ENCODE results near the gene NMNAT3.
A peak's percentile ranks its signal among the peaks of the same experiment; 100 is the strongest.
"Not testable (repeated sequence)": the region's sequence is repeated elsewhere in the genome, so short reads cannot be mapped to it uniquely, and the experiment has no call there.

Gene NMNAT3

GRCh38 chr3:139633511-139633910 lies 44.3 kb downstream of the NMNAT3 start:
- no peak for DNase-seq

GRCh38 chr3:139630542-139630941 lies 47.2 kb downstream of the NMNAT3 start:
- DNase-seq, result no peak

DNA sequence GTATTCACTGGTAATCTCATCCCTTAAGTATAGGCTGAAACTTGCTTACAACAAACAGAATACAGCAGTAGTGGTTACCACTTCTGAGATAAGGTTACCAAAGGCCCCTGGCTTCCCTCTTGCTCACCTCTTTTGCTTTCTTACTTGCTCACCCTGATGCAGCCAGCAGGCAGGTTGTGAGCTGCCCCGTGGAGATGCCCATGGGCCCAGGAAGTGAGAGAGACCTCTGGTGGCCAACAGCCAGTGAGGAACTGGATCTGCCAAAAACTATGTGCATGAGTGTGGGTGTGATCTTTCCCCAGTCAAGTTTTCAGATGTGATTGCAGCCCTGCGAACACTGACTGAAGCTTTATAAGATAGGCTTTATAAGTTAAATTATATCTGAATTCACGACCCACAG lies 48.7 kb downstream of the NMNAT3 start:
- DNase-seq, result peak in 1 of 2 donors; percentile 14

DNA sequence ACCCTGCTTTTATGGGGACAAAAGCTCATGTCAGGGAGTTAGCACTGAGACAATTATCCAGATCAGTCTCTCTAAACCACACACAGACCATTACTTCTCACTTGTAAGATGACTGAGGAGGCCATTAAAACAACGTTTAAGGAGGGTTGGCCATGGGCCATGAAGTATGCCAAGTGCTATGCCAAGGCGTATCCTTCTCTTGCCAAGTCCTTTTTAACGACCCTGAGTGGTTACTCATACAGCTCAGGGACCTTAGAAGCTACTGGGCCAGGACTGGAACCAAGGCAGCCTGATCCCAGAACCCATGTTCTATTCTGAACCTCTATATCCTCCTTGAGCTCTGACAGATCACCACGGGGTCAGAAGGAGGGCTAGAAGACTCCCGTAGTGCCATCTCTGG lies 50.0 kb downstream of the NMNAT3 start:
- no peak for DNase-seq

DNA sequence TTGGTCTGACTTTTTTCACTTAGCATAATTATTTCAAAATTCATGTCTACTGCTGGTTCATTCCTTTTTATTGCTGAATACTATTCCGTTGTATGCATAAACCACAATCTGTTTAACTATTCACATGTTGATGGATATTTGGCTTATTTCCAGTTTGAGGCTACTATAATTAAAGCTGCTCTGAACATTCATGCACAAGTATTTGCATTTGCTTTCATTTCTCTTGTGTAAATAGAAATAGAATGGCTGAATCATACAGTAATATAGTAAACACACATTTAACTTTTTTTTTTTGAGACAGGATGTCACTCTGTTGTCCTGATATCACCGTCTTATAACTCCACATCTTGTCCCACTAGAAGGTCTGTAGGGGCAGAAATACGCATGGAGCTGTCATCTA lies 57.3 kb downstream of the NMNAT3 start:
- no peak for DNase-seq

DNA sequence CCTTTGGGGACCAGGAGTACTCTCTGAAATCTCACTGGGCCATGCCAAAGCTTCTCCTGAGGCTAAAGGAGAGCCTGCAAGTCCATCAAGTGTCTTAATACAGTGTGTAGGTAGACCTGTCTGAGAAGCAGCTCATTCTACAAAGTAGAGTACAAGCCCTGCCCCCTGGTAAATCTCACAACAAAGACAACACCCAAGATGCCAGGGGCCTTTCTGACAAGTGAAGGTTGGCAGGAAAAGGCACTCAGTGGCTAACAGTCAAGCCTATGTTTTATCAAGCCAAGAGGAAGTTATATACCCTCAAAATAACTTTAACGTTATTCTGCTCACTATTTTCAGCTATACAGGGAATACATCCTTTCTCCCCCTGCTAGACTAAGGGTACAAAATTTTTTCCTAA lies 58.3 kb downstream of the NMNAT3 start:
- DNase-seq, result no peak

DNA sequence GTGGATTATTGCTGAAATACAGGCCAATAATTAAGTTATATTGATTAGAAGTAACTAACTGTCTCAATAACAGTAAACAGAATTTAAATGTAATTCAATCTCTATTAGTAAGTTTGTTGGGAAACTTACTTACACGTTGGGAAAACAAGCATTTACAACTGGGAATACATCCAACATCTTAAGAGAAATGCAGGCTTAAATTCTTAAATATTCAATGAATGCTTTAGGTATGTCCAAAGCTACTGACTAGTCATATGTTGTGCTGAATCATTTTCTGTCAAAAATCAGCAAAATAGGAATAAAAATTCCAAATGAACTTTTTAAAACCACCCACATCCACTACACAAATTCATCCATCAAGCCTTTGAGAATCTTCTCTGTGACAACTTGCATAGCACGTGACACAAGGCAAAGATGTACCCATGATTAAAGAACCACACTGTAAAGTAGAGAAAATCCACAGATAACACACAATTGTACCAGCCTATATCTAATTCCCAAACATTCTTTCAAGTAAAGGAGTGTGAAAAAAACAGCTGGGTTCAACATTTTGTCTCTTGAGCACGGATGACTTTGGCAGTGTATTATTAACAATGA lies 60.0 kb downstream of the NMNAT3 start:
- DNase-seq, result no peak

DNA sequence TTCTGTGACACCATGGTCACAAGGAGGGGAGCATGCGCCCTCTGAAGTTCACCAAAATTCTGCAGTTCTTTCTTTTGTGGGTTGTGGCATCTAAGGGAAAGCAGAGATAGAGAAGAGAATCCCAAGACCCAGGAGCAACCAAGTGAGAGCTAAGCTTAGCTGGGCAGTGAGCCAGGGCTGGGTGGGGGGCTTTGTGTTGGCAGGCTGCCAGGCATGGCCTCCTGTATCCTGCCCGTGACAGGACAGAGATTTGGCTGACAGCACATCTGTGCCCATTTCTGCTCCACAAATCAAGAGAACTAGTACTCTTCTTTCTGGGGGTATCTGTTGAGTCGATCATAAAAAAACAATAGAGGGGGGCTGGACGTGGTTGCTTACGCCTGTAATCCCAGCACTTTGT lies 66.2 kb downstream of the NMNAT3 start:
- no peak for DNase-seq

DNA sequence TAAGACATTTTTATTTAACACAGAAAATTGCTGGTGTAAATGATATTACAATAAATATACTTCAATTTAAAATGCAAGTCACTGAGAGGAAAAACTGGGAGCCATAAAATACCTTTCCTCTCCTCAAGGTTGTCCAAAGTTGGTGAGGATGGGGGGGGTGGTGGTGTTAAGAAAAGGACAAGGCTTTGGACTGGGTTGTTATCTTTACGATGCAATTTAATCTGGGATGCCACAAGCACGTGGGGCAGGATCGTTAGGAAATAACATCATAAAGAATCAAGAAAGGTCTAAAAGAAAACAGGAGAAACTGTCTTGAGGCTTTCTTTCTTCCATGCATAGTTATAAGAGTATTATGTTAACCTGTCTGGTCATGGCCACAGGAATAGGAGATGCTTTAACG lies 66.9 kb downstream of the NMNAT3 start:
- DNase-seq, result no peak

DNA sequence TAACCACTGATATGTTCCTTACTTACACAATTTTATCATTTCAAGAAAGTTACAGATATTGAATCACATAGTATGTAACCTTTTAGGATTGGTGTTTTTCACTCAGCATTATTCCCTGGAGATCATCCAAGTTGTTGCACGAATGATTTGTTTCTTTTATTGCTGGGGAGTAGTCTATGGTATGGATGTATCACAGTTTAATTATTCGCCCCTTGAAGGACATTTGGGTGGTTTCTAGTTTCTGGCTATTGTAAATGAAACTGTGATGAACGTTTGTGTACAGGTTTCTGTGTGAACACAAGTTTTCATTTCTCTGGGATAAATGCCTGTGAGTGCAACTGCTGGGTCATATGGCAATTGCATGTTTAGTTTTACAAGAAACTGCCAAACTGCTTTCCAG lies 68.8 kb downstream of the NMNAT3 start:
- DNase-seq, result no peak

- DNase-seq, result no peak
Observed at GRCh38 chr3:139608108-139608380, 69.7 kb downstream of the NMNAT3 start.

DNA sequence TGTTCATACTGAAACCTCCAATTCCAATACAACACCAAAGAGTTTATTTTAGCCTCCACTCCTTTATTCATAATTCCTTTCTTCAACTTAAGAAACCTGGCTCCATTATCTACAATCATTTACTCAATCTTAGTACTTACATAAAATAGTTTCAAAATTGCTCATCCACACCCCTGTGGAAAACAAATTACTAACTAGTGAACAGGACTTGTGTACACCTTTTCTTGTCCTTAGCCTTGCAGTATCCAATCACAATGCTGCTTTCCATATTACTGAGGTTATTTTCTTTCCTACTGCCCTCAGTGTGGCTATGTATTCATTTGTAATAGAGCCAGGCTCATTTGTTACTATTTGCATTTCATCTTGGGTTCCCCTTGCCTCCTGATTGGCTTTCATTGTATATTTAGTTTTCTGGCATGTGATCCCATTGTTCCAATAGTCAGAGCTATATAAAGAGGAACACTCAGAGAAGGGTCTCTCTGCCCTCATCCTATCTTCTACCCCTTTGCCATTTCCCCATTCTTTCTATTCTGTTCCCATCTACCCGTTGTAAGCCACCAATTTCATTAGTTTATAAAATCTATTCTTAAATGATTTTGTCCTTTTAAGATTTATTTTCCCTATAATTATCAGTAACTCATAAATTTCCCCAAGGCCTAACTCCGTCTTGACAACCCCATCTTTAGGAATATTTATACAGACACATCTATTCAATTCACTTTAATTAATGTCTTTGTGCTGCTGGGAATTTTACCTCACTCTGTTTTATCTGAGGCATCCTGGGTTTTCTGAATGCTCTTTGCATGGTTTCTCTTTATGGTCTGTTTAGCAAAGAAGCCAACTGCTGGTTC lies 70.3 kb downstream of the NMNAT3 start:
- no peak for DNase-seq

- DNase-seq, result no peak
Observed at GRCh38 chr3:139602003-139602402, 75.8 kb downstream of the NMNAT3 start.

- no peak for DNase-seq
Observed at GRCh38 chr3:139601191-139601961, 76.4 kb downstream of the NMNAT3 start.

DNA sequence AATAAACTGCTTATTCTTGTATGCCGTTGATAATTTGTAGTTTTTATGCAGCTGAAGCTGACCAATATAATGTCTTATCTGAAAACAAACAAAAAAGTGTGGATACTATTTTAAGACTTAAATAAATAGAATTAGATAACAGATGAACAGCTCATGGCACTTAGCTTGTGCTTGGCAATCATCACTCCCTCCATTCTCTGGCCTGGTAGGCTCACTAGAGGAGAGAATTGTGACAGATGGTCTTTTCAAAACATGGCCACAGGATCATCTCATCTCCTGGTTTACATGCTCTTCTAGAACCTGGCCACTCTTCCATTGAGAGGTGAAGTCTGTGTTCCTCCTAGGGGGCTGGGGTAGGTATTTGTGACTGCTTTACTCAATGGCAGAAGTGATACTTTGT lies 79.8 kb downstream of the NMNAT3 start:
- DNase-seq, result no peak

DNA sequence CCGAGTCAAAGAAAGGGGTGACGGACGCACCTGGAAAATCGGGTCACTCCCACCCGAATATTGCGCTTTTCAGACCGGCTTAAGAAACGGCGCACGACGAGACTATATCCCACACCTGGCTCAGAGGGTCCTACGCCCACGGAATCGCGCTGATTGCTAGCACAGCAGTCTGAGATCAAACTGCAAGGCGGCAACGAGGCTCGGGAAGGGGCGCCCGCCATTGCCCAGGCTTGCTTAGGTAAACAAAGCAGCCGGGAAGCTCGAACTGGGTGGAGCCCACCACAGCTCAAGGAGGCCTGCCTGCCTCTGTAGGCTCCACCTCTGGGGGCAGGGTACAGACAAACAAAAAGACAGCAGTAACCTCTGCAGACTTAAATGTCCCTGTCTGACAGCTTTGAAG lies 86.6 kb downstream of the NMNAT3 start:
- DNase-seq, result not testable (repeated sequence)

GRCh38 chr3:139588450-139588849 lies 89.3 kb downstream of the NMNAT3 start:
- DNase-seq, result no peak

- DNase-seq, result no peak
Observed at GRCh38 chr3:139587797-139588196, 90.0 kb downstream of the NMNAT3 start.

GRCh38 chr3:139586420-139587017 lies 91.3 kb downstream of the NMNAT3 start:
- DNase-seq, result no peak

DNA sequence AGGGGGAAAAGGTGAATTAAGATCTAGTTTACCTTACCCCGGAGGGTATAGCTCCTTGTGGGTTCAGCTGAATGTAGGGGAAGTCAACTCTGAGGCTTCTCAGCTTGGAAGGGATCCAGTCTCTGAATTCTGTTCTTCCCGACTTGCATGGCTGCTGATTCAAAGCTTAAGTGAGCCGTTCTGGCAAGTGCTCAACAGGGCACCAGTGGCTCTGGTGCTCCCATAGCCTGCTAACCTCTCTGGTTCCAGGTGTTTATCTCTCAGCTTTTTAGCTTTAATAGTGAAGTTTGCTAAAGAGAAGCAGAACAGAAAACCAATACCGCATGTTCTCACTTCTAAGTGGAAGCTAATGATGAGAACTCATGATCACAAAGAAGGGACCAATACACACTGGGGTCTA lies 92.0 kb downstream of the NMNAT3 start:
- DNase-seq, result no peak

DNA sequence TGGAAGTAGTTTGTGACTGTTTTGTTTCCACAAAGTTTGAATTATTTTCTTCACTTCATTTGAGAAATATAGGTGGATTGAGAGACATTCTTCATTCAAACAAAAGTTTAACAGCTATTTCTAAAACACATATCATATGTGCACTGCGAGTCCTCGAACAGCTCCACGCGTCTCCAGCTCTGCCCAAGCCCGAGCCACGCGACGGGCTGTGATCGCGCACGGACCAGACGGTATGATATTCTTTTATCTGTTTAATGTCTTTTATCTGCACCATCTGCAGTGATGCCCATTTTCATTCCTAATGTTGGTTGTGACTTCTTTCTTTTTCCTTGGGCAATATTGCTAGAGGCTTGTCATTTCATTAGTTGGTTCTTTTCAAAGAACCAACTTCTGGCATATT lies 94.1 kb downstream of the NMNAT3 start:
- not testable (repeated sequence) for DNase-seq

DNA sequence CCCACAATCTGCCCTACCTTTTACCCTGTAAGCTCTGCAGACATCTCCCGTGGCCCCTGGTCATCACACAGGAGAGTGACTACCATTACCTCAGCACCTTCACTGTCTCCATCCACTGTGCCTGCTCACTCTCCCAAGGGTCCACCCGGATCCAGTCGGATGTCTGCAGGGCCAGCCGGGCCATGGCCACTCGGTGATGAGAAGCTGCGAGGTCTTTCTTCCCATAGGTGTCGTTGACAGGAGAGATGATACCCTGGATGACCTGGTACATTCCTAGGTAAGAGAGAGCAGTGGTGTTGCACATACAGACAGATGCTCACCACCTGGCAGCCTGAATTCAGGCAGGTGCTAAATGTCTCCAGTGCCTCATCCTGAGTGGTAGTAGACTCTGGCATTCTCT lies 99.0 kb downstream of the NMNAT3 start:
- DNase-seq, result no peak

DNA sequence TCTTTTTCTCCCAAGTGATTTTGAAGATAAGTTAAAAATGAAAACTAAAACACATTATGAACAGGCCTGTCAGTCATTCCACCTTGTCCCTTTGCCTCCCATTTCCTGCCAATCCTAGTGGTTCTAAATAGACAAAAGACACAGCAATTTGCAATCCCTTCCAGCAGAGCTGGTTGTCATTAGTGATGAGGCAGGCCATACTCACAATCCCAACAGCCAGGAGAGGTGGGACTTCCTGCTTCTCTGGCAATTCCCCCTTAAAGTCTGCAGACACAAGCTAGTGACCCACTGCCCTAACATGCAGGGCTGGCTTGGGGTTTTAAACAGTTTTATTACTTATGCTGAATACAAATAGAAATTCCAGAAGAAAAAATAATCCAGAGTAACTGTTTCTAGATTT lies 99.9 kb downstream of the NMNAT3 start:
- DNase-seq, result no peak

DNA sequence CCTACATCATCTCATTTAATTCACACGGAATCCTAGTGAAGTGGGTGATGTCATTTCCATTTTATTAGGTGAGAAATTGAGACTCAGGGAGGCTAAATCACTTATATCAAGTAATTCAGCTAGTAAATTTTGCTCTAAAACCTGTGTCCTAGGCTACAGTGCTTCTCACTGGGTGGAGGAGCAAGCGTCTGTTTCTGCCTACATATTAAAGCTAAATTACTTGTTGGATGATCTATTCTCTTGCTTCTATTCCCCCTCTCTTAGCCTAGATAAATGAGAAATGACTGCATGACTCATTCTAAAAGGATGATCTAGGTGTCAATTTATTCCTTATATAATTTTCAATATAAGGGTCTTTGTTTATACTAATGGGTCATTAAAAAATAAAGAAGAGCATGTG lies 100.4 kb downstream of the NMNAT3 start:
- no peak for DNase-seq

Measured in stimulated activated CD4-positive, alpha-beta T cell treated with anti-CD3 and anti-CD28 coated beads, Interleukin-2, amount 100 ng/mL, for 24 hours (primary cell).